Thyroid gland (tissue), 4 donors: ENCODE measurements around the gene PIGS. TPM values are rescaled to one million over a fixed set of nuclear protein-coding genes. Genes with fewer than 3 reads are reported as not detected.

Source experiments
- DNase-seq, 2 donors: peaks; one replicate each; pipeline ENCODE4 v3.0.0-alpha.2; 2019
- H3K27ac ChIP-seq, 3 donors: fragments of 200-600 bp; sonication (generic); 1 replicate in 2 of 3; 2 replicates in 1 of 3; pipeline ENCODE4 v1.5.1; 2016 to 2019; ENCODE audit warnings: mild to moderate bottlenecking in 1 of 3, moderate library complexity in 1 of 3
- H3K27me3 ChIP-seq: fragments of 200-600 bp; sonication (generic); one replicate; pipeline ENCODE4 v1.5.1; 2019
- H3K36me3 ChIP-seq, 2 donors: fragments of 200-600 bp; sonication (generic); one replicate each; pipeline ENCODE4 v1.5.1; 2016 to 2019
- H3K4me1 ChIP-seq, 2 donors: fragments of 200-600 bp; sonication (generic); one replicate each; pipeline ENCODE4 v1.5.1; 2017 to 2019
- H3K4me3 ChIP-seq, 3 donors: fragments of 200-600 bp; sonication (generic); replicated peaks in 1 of 3; 1 replicate in 2 of 3; 2 replicates in 1 of 3; pipeline ENCODE4 v1.5.1; 2016; ENCODE audit warnings: mild to moderate bottlenecking in 1 of 3
- H3K9me3 ChIP-seq: fragments of 200-600 bp; sonication (generic); one replicate; pipeline ENCODE4 v1.5.1; 2017
- CTCF ChIP-seq, 6 experiments: fragments of 200-600 bp in 3 of 6; fragments of 450-650 bp in 3 of 6; sonication (generic) in 3 of 6; IDR thresholded peaks; one replicate each; pipeline ENCODE4 v1.5.1; 2016 to 2019; ENCODE audit warnings: antibody characterized with exemption in 6 of 6, mild to moderate bottlenecking in 2 of 6, inconsistent platforms in 1 of 6, moderate library complexity in 1 of 6
- POLR2A ChIP-seq, 2 donors: fragments of 450-650 bp; IDR thresholded peaks; one replicate each; pipeline ENCODE4 v1.6.1; 2017; ENCODE audit warnings: antibody characterized with exemption in 2 of 2, mild to moderate bottlenecking in 2 of 2, moderate library complexity in 1 of 2
- WGBS, 2 donors: methylation state at CpG; one replicate each; pipeline ENCODE4 v1.1.5; 2017; 5-methylcytosine and 5-hydroxymethylcytosine counted together
- intact Hi-C: fragments of 100-400 bp; cut with DNase I; formaldehyde crosslinking; loops from one replicate; pipeline ENCODE4 v1.15.1; 2023
- total RNA-seq, 4 donors: library from RNA; depleted of rRNA; stranded (reverse); fragments of >200 nt; gene quantifications; one replicate each; pipeline ENCODE4 v1.2.3, GENCODE V29; 2016

Gene PIGS
- total RNA-seq, 4 donors from 2014 or later = 37.2 to 111 (median 74.7) TPM

- no peak for DNase-seq
- Histone ChIP-seq H3K36me3 (no peaks in the 10 kb centered on the region), H3K4me3 (no peak overlapping the region), H3K9me3 (no peaks in the 10 kb centered on the region), H3K27ac (no peak overlapping the region), H3K4me1 (peaks cover 4 to 17% of the 10 kb centered on the region in 2 donors), H3K27me3 (no peaks in the 10 kb centered on the region)
- intact Hi-C loops = no loop called here
- 43 to 46% methylated on average over 3 of the region's 3 CpGs for WGBS, 2 donors
- no peak for TF ChIP-seq CTCF (IDR thresholded peaks at IDR 0.05)
- TF ChIP-seq POLR2A (IDR thresholded peaks at IDR 0.05) = no peak
Observed at GRCh38 chr17:28503420-28503819, 67.9 kb downstream of the PIGS start.

Other genes with a start within 250 kb of the PIGS start
- 10 to 100 TPM; 38.5 to 78.0 (median 63.6) TPM for gene IFT20, start 236.1 kb downstream of the PIGS start, total RNA-seq
- gene TNFAIP1, start 235.8 kb downstream of the PIGS start, total RNA-seq = 10 to 100 TPM; 28.4 to 36.9 (median 35.8) TPM
- 100 to 1,000 TPM in 2 of 4 donors, 10 to 100 TPM in 2; 55.4 to 102 (median 91.7) TPM for gene POLDIP2, start 214.0 kb downstream of the PIGS start, total RNA-seq
- gene SEBOX, start 206.3 kb downstream of the PIGS start, total RNA-seq = not detected
- gene VTN, start 201.2 kb downstream of the PIGS start, total RNA-seq = under 1 TPM in 2 of 4 donors, not detected in 2; 0.33 to 0.39 TPM
- 10 to 100 TPM; 10.3 to 20.2 (median 16.3) TPM for gene SARM1, start 199.8 kb downstream of the PIGS start, total RNA-seq
- gene SLC46A1, start 165.3 kb downstream of the PIGS start, total RNA-seq = 10 to 100 TPM; 10.8 to 15.6 (median 13.4) TPM
- gene SLC13A2, start 97.9 kb downstream of the PIGS start, total RNA-seq = not detected
- under 1 TPM in 1 of 4 donors, not detected in 3; 0.34 TPM for gene FOXN1, start 65.2 kb downstream of the PIGS start, total RNA-seq
- 10 to 100 TPM; 29.8 to 43.9 (median 36.0) TPM for gene UNC119, start 18.9 kb downstream of the PIGS start, total RNA-seq
- 10 to 100 TPM in 1 of 4 donors, 1 to 10 TPM in 3; 6.0 to 13.1 (median 8.7) TPM for gene ALDOC, start 5.4 kb upstream of the PIGS start, total RNA-seq
- 10 to 100 TPM in 2 of 4 donors, 1 to 10 TPM in 2; 4.4 to 27.0 (median 9.9) TPM for gene SPAG5, start 27.5 kb upstream of the PIGS start, total RNA-seq
- gene RSKR, start 42.7 kb upstream of the PIGS start, total RNA-seq = 10 to 100 TPM in 1 of 4 donors, 1 to 10 TPM in 3; 4.2 to 13.1 (median 9.5) TPM
- 100 to 1,000 TPM in 3 of 4 donors, 10 to 100 TPM in 1; 96.5 to 153 (median 129) TPM for gene BLTP2, start 73.6 kb upstream of the PIGS start, total RNA-seq
- gene SDF2, start 90.4 kb upstream of the PIGS start, total RNA-seq = 10 to 100 TPM; 28.9 to 74.6 (median 48.6) TPM
- 100 to 1,000 TPM in 1 of 4 donors, 10 to 100 TPM in 3; 49.2 to 117 (median 61.6) TPM for gene SUPT6H, start 90.7 kb upstream of the PIGS start, total RNA-seq
- gene PROCA1, start 140.4 kb upstream of the PIGS start, total RNA-seq = 1 to 10 TPM in 2 of 4 donors, under 1 TPM in 1, not detected in 1; 0.46 to 4.3 (median 1.1) TPM
- gene RAB34, start 146.3 kb upstream of the PIGS start, total RNA-seq = 100 to 1,000 TPM; 136 to 186 (median 159) TPM
- 100 to 1,000 TPM; 181 to 750 (median 443) TPM for gene RPL23A, start 148.5 kb upstream of the PIGS start, total RNA-seq
- gene TLCD1, start 154.7 kb upstream of the PIGS start, total RNA-seq = 10 to 100 TPM in 1 of 4 donors, 1 to 10 TPM in 3; 1.6 to 21.4 (median 5.1) TPM
- 10 to 100 TPM in 1 of 4 donors, 1 to 10 TPM in 3; 3.9 to 14.0 (median 8.1) TPM for gene NEK8, start 157.3 kb upstream of the PIGS start, total RNA-seq
- gene TRAF4, start 172.5 kb upstream of the PIGS start, total RNA-seq = 10 to 100 TPM; 33.3 to 64.3 (median 44.3) TPM